Suprapubic skin (tissue), 4 donors: ENCODE measurements around the gene SH3YL1. TPM values are rescaled to one million over a fixed set of nuclear protein-coding genes. Genes with fewer than 3 reads are reported as not detected.
"Not testable (repeated sequence)": the region's sequence is repeated elsewhere in the genome, so short reads cannot be mapped to it uniquely, and the experiment has no call there.

Experiments used
- DNase-seq, 2 donors: peaks; one replicate each; pipeline ENCODE4 v3.0.0-alpha.2; 2019; ENCODE audit warnings: low spot score in 2 of 2
- H3K27ac ChIP-seq: fragments of 200-600 bp; sonication (generic); one replicate; pipeline ENCODE4 v1.5.1; 2019
- H3K27me3 ChIP-seq: fragments of 200-600 bp; sonication (generic); one replicate; pipeline ENCODE4 v1.5.1; 2019
- H3K36me3 ChIP-seq: fragments of 200-600 bp; sonication (generic); one replicate; pipeline ENCODE4 v1.5.1; 2019
- H3K4me1 ChIP-seq: fragments of 200-600 bp; sonication (generic); one replicate; pipeline ENCODE4 v1.5.1; 2019
- H3K4me3 ChIP-seq: fragments of 200-600 bp; sonication (generic); one replicate; pipeline ENCODE4 v1.5.1; 2019; ENCODE audit warnings: mild to moderate bottlenecking
- H3K9me3 ChIP-seq: fragments of 200-600 bp; sonication (generic); one replicate; pipeline ENCODE4 v1.5.1; 2019
- EP300 ChIP-seq: sonication (generic); formaldehyde crosslinking; IDR thresholded peaks from one replicate; pipeline ENCODE4 v1.6.1; 2017; ENCODE audit warnings: antibody characterized with exemption
- POLR2A ChIP-seq, 2 donors: fragments of 450-650 bp; IDR thresholded peaks; one replicate each; pipeline ENCODE4 v1.6.1; 2017; ENCODE audit warnings: antibody characterized with exemption in 2 of 2, mild to moderate bottlenecking in 2 of 2, moderate library complexity in 2 of 2
- POLR2AphosphoS5 ChIP-seq, 3 donors: sonication (generic); formaldehyde crosslinking; IDR thresholded peaks; one replicate each; pipeline ENCODE4 v1.6.1; 2017; ENCODE audit warnings: antibody characterized with exemption in 3 of 3
- WGBS: methylation state at CpG from one replicate; pipeline ENCODE4 v1.1.5; 2018; 5-methylcytosine and 5-hydroxymethylcytosine counted together
- total RNA-seq, 4 donors: library from RNA; depleted of rRNA; stranded (reverse); fragments of >200 nt; gene quantifications; one replicate each; pipeline ENCODE4 v1.1.0, GENCODE V29; 2016
- TF ChIP-seq, protein P1 (sequence below), 2 donors: fragments of 200-600 bp in 1 of 2; fragments of 450-650 bp in 1 of 2; sonication (generic) in 1 of 2; IDR thresholded peaks; one replicate each; pipeline ENCODE4 v1.5.1; 2016 to 2019; ENCODE audit warnings: antibody characterized with exemption in 2 of 2, mild to moderate bottlenecking in 1 of 2, moderate library complexity in 1 of 2

The SH3YL1 gene
- total RNA-seq, 4 donors from 2014 or later = 104 to 119 (median 118) TPM

DNA sequence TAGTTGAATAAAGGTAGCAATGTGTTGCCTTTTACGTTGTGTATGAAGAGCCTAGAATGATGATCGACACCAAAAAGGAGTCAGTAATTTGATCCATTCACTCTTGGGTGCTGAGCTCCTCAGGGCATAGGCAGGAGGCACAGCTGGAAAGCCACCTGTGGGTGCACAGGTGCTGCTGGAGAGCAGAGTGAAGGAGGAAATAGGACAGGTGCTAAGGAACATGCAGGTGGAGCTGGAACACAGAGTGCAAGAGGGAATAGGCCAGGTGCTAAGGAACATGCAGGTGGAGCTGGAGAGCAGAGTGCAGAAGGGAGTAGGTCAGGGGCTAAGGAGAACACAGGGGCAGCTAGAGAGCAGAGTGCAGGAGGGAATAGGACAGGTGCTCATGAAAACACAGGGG is 86.1 kb downstream of the SH3YL1 start:
- Histone ChIP-seq H3K9me3 (no peaks in the 10 kb centered on the region), H3K27me3 (no peaks in the 10 kb centered on the region), H3K36me3 (no peaks in the 10 kb centered on the region), H3K27ac (no peak overlapping the region), H3K4me3 (no peak overlapping the region), H3K4me1 (peaks cover 14% of the 10 kb centered on the region)
- 52% methylated on average over 2 of the region's 2 CpGs for WGBS
- TF ChIP-seq POLR2A (IDR thresholded peaks at IDR 0.05) (no peak), POLR2AphosphoS5 (IDR thresholded peaks at IDR 0.05) (no peak), EP300 (no peak)
- no peak for DNase-seq

DNA sequence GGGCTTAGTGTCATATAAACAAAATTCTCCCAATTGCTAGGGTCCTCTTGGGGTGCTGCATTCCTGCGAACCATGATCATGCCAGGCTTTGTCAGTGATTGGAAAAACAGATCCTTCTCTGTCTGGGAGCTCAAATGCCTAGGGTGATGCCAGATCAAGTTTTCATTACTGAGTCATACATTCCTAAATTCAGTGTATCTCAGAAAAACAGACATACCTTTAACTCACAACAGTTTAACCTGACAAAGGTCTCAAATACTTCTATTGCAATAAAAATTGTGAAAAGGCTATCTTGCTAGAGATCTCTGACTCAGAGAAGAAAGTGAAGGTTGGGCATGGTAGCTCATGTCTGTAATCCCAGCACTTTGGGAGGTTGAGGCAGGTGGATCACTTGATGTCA is 86.9 kb downstream of the SH3YL1 start:
- Histone ChIP-seq H3K4me1 (peaks cover 14% of the 10 kb centered on the region), H3K4me3 (no peak overlapping the region), H3K9me3 (no peaks in the 10 kb centered on the region), H3K27ac (no peak overlapping the region), H3K27me3 (no peaks in the 10 kb centered on the region), H3K36me3 (no peaks in the 10 kb centered on the region)
- 57% methylated on average over 1 of the region's 1 CpG for WGBS
- no peak for DNase-seq
- no peak for TF ChIP-seq POLR2A (IDR thresholded peaks at IDR 0.05)
- TF ChIP-seq, protein P1, sequence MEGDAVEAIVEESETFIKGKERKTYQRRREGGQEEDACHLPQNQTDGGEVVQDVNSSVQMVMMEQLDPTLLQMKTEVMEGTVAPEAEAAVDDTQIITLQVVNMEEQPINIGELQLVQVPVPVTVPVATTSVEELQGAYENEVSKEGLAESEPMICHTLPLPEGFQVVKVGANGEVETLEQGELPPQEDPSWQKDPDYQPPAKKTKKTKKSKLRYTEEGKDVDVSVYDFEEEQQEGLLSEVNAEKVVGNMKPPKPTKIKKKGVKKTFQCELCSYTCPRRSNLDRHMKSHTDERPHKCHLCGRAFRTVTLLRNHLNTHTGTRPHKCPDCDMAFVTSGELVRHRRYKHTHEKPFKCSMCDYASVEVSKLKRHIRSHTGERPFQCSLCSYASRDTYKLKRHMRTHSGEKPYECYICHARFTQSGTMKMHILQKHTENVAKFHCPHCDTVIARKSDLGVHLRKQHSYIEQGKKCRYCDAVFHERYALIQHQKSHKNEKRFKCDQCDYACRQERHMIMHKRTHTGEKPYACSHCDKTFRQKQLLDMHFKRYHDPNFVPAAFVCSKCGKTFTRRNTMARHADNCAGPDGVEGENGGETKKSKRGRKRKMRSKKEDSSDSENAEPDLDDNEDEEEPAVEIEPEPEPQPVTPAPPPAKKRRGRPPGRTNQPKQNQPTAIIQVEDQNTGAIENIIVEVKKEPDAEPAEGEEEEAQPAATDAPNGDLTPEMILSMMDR (IDR thresholded peaks at IDR 0.05) = no peak

DNA sequence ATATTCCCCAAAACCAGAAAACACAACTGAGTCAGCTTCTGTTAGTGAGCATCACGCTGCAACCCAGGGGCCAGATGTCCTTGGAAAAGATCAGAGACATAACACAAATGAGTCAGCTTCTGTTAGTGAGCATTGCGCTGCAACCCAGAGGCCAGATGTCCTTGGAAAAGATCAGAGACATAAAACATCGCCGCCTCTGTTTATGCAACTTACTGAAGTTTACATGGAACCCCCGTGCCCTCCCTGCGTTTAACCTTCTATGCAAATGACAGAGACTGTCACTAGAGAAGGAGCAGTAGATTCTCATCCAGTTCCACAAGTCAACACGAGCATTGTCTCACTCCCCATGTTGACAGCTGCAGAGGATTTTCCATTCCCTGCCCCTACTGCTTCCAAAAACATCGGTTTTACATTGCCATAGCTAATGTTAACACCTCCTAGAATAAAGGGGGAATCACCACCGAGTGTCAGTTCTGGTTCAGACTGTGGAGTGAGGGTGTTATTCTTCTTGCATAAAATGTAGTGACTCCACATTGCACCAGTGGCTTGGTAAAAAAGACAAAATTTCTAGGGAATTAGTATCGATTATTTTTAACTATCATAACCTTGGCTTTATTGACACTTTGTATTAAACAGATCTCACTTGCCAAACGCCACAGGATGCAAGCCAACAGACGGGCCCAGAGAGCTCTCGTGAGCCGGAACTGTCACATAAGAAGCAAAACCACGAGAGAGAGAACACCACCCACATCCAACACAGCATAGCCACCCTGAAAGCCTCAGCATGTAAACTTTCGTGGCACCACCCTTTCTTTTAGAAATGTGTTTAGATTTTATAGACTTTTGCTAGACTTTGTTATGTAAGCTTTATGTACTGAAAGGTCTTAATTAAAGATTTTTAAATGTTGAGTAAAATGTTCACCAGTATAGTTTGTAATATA is 87.7 kb downstream of the SH3YL1 start:
- no peak for TF ChIP-seq POLR2A (IDR thresholded peaks at IDR 0.05)
- no peak for TF ChIP-seq EP300
- TF ChIP-seq, protein P1 (IDR thresholded peaks at IDR 0.05) = no peak
- no peak for TF ChIP-seq POLR2AphosphoS5 (IDR thresholded peaks at IDR 0.05)
- H3K27ac ChIP-seq = no peak overlapping the region
- WGBS = 35% methylated on average over 16 of the region's 16 CpGs
- no peaks in the 10 kb centered on the region for H3K27me3 ChIP-seq
- no peak for DNase-seq
- H3K36me3 ChIP-seq = no peaks in the 10 kb centered on the region
- no peak overlapping the region for H3K4me3 ChIP-seq
- peaks cover 14% of the 10 kb centered on the region for H3K4me1 ChIP-seq
- H3K9me3 ChIP-seq = no peaks in the 10 kb centered on the region

DNA sequence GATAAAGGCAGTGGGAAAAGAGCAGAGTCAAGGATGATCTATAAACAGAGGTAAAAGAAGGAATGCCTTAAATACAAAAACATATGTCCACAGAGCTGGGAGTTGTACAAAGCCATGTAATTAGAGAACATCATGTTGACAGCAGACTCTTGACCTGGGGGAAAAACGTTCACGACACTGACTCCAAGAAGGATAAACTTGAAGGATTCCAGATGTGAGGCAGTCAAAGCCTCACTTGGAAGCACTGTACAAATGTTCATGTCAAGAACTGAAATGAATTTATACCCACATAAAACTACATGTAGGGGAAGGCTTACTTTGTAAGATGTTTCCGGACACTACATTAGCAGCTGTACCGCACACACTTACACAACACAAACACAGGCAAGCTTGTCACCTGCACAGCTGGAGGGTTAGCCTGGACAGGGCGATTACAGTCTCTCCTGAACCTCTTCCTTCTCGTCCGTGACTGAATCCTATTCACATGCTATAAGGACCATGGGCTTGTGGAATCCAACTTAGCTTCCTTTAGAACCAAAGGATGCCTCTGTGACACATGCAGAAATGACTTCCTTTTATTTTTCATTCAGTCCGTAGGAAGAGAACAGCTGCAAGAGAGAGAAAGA is 88.6 kb downstream of the SH3YL1 start:
- Histone ChIP-seq H3K9me3 (no peaks in the 10 kb centered on the region), H3K36me3 (no peaks in the 10 kb centered on the region), H3K27me3 (no peaks in the 10 kb centered on the region), H3K4me1 (peaks cover 14% of the 10 kb centered on the region), H3K27ac (no peak overlapping the region), H3K4me3 (no peak overlapping the region)
- DNase-seq = no peak
- no peak for TF ChIP-seq POLR2A (IDR thresholded peaks at IDR 0.05)
- TF ChIP-seq, protein P1 (IDR thresholded peaks at IDR 0.05) = no peak
- TF ChIP-seq EP300 = no peak
- TF ChIP-seq POLR2AphosphoS5 (IDR thresholded peaks at IDR 0.05) = no peak
- WGBS = 58% methylated on average over 8 of the region's 8 CpGs

DNA sequence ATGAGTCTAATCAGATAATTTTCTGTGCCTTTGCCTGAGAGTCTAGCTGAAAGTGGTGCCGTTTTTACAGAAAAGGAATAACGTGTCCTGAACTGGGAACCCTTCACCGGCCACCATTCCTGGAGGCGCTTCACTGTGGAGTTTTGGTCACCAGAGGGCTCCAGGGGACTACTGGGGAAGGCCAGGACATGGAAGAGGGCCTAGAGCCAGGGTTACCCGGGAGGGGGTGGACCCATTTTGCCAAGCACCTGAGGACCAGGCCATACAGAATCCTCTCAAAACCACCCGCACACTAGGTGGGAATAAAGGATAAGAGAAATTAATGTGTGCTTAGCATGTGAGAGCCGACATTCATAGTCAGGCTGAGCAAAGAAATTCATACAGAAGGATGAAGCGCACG is 91.7 kb downstream of the SH3YL1 start:
- not testable (repeated sequence) for DNase-seq, H3K9me3 ChIP-seq, H3K27me3 ChIP-seq, H3K36me3 ChIP-seq, H3K27ac ChIP-seq, H3K4me3 ChIP-seq
- 69% methylated on average over 9 of the region's 9 CpGs for WGBS
- peaks cover 14% of the 10 kb centered on the region for H3K4me1 ChIP-seq

DNA sequence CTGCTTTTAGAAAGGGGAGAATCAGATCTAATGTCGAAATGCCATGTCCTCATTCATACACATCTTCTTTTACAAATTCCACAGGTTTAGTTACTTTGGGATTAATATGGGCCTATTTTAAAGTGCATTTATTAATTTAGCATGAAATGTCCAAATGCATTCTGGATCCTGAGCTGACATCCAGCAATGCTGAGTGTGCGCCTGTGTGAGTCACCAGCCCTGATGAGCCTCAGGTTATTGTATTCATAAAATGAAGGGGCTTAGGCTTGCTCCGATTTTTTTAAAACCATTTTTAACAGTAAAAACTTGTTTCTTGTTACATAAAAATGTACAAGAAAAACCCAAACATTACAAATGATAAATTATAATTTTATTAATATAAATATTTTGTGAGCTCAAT is 94.1 kb downstream of the SH3YL1 start:
- Histone ChIP-seq H3K9me3 (no peaks in the 10 kb centered on the region), H3K4me1 (no peaks in the 10 kb centered on the region), H3K27me3 (peaks cover 3% of the 10 kb centered on the region), H3K36me3 (no peaks in the 10 kb centered on the region), H3K4me3 (no peak overlapping the region), H3K27ac (no peak overlapping the region)
- WGBS = 70% methylated on average over 3 of the region's 3 CpGs
- no peak for DNase-seq
- TF ChIP-seq POLR2A (IDR thresholded peaks at IDR 0.05) (no peak), POLR2AphosphoS5 (IDR thresholded peaks at IDR 0.05) (no peak)

Other genes starting within 250 kb of the SH3YL1 start
- 10 to 100 TPM; 10.7 to 22.0 (median 17.6) TPM for gene FAM110C, start 217.5 kb downstream of the SH3YL1 start, total RNA-seq
- 10 to 100 TPM; 72.4 to 90.8 (median 73.0) TPM for gene ACP1, start 915 bp upstream of the SH3YL1 start, total RNA-seq
- gene ALKAL2, start 24.1 kb upstream of the SH3YL1 start, total RNA-seq = 10 to 100 TPM in 1 of 4 donors, 1 to 10 TPM in 3; 4.0 to 11.0 (median 7.1) TPM